Measurements from ENCODE around the gene KLHDC8A. TPM values are rescaled to one million over a fixed set of nuclear protein-coding genes. Genes with fewer than 3 reads are reported as not detected.

The KLHDC8A gene
- total and polyA plus RNA-seq, 8 donors: 0.32 to 1.3 (median 1.1) TPM; not detected in 1

- Histone ChIP-seq H3K27me3 (peaks cover 0 to 7% of the 10 kb centered on the region in 2 donors), H3K9me3 (no peaks in the 10 kb centered on the region), H3K36me3 (no peaks in the 10 kb centered on the region), H3K27ac (peak overlapping the region in 1 of 2 donors; percentile 10), H3K4me3 (no peak overlapping the region), H3K4me1 (peaks cover 0 to 6% of the 10 kb centered on the region in 2 donors)
- peak in 2 of 4 donors; percentile 43 to 78 for DNase-seq
- TF ChIP-seq CTCF (IDR thresholded peaks at IDR 0.05): peak; percentile 72 to 84
- intact Hi-C loops (cut with DNase I): loop anchor here in 1 of 2 donors (10.0 kb wide), 1 partner anchor 130 kb away; no protein-coding TSS in a partner anchor
- peak; percentile 83 for ATAC-seq
Observed at GRCh38 chr1:205354259-205355074, 2.3 kb downstream of the KLHDC8A start.

- Histone ChIP-seq H3K27me3 (peaks cover 0 to 7% of the 10 kb centered on the region in 2 donors), H3K4me3 (no peak overlapping the region), H3K36me3 (no peaks in the 10 kb centered on the region), H3K9me3 (no peaks in the 10 kb centered on the region), H3K27ac (no peak overlapping the region), H3K4me1 (peaks cover 0 to 6% of the 10 kb centered on the region in 2 donors)
- DNase-seq: no peak
- intact Hi-C loops (cut with DNase I): loop anchor here in 1 of 2 donors (10.0 kb wide), 1 partner anchor 131 kb away; no protein-coding TSS in a partner anchor
- ATAC-seq: peak; percentile 61
- no peak for TF ChIP-seq CTCF (IDR thresholded peaks at IDR 0.05)
Observed at GRCh38 chr1:205353612-205354011, 3.1 kb downstream of the KLHDC8A start.

- DNase-seq (no peak), ATAC-seq (no peak)
- peaks cover 0 to 7% of the 10 kb centered on the region in 2 donors for H3K27me3 ChIP-seq
- intact Hi-C loops (cut with DNase I): loop anchor here in 1 of 2 donors (10.0 kb wide), 1 partner anchor 132 kb away; no protein-coding TSS in a partner anchor
- H3K4me3 ChIP-seq: no peak overlapping the region
- no peaks in the 10 kb centered on the region for H3K9me3 ChIP-seq
- H3K27ac ChIP-seq: no peak overlapping the region
- H3K36me3 ChIP-seq: no peaks in the 10 kb centered on the region
- no peak for TF ChIP-seq CTCF (IDR thresholded peaks at IDR 0.05)
- peaks cover 0 to 6% of the 10 kb centered on the region in 2 donors for H3K4me1 ChIP-seq
Observed at GRCh38 chr1:205353191-205353590, 3.5 kb downstream of the KLHDC8A start.

DNA sequence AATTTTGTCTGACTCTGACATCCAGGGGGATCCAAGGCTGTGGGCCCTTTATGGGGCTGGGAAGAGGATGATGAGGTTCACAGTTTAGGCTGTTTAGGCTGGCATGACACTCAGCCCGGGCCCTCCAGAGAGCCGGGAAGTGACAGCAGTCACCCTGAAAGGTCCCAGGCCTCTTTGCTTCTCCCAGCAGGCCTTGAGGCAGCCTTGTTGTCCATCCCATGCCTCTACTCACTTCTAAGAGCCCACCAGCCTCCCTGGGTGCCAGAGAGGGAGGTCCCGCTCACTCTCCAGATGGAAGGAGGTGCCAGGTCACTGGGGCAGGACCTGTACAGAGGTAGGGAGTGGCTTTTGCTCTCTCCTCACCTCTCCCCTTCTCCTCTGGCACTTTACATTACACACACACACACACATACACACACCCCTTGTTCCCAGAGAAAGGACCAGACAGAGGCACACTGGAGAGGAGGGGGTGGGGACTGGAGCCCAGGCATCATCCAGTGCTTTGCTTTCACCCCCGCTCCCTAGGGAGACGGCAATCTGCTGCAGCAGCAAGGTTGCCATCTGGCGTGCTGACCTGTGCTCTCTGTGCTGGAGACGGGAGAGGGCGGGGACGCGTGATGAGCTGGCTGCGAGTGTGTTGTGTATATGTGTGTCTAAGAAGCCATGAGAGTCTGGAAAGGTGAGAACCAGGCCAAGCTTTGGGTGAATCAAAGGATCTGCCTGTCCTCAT, 4.6 kb downstream of the KLHDC8A start:
- TF ChIP-seq CTCF (IDR thresholded peaks at IDR 0.05): no peak
- H3K4me3 ChIP-seq: no peak overlapping the region
- no peak for ATAC-seq
- no peak overlapping the region for H3K27ac ChIP-seq
- no peaks in the 10 kb centered on the region for H3K9me3 ChIP-seq
- DNase-seq: no peak
- H3K27me3 ChIP-seq: peaks cover 0 to 6% of the 10 kb centered on the region in 2 donors
- H3K36me3 ChIP-seq: no peaks in the 10 kb centered on the region
- H3K4me1 ChIP-seq: peaks cover 0 to 6% of the 10 kb centered on the region in 2 donors
- intact Hi-C loops (cut with DNase I): loop anchor here in 1 of 2 donors (10.0 kb wide), 1 partner anchor 133 kb away; no protein-coding TSS in a partner anchor

All from left lung (tissue), 10 donors.